Neuronal stem cell (in vitro differentiated cells): Measurements from ENCODE around the gene GOLGA6L6. TPM values are rescaled to one million over a fixed set of nuclear protein-coding genes. Genes with fewer than 3 reads are reported as not detected.
"Not testable (repeated sequence)": the region's sequence is repeated elsewhere in the genome, so short reads cannot be mapped to it uniquely, and the experiment has no call there.

Experiments used
- DNase-seq: peaks from one replicate; pipeline ENCODE4 v3.0.0-alpha.2; 2013; ENCODE audit warnings: low spot score
- H2AFZ ChIP-seq: one replicate; pipeline ENCODE4 v1.6.1; 2013; ENCODE audit warnings: mild to moderate bottlenecking, low read length, inconsistent platforms
- H2AK5ac ChIP-seq: 2 replicates; pipeline ENCODE4 v1.6.1; 2013; ENCODE audit warnings: low read depth, mild to moderate bottlenecking, inconsistent platforms, low read length, moderate library complexity, mixed read lengths
- H2BK120ac ChIP-seq: 2 replicates; pipeline ENCODE4 v1.6.1; 2013; ENCODE audit warnings: low read depth, mild to moderate bottlenecking, inconsistent platforms, low read length, moderate library complexity, mixed read lengths
- H2BK12ac ChIP-seq: one replicate; pipeline ENCODE4 v1.6.1; 2013; ENCODE audit warnings: low read length, inconsistent platforms
- H2BK15ac ChIP-seq: 2 replicates; pipeline ENCODE4 v1.6.1; 2013; ENCODE audit warnings: mild to moderate bottlenecking, low read length, inconsistent platforms, mixed read lengths
- H2BK5ac ChIP-seq: one replicate; pipeline ENCODE4 v1.6.1; 2013; ENCODE audit warnings: inconsistent platforms, mild to moderate bottlenecking, low read length, moderate library complexity
- H3K14ac ChIP-seq: one replicate; pipeline ENCODE4 v1.6.1; 2013; ENCODE audit warnings: low read length, inconsistent platforms
- H3K18ac ChIP-seq: 2 replicates; pipeline ENCODE4 v1.6.1; 2013; ENCODE audit warnings: low read length, inconsistent platforms
- H3K23ac ChIP-seq: 2 replicates; pipeline ENCODE4 v1.6.1; 2013; ENCODE audit warnings: low read depth, mild to moderate bottlenecking, mixed read lengths, low read length, inconsistent platforms; ENCODE audit not compliant: poor library complexity
- H3K27ac ChIP-seq: replicated peaks from 3 replicates; pipeline ENCODE4 v1.5.1; 2013; ENCODE audit warnings: low read length, inconsistent platforms
- H3K27me3 ChIP-seq, 3 experiments: 2 replicates each; pipeline ENCODE4 v1.6.1; 2013; ENCODE audit warnings: low read length in 3 of 3, mild to moderate bottlenecking in 2 of 3, inconsistent platforms in 1 of 3, low read depth in 1 of 3, mixed read lengths in 1 of 3, moderate library complexity in 1 of 3; ENCODE audit not compliant: control insufficient read depth in 3 of 3, insufficient read depth in 3 of 3
- H3K36me3 ChIP-seq, 2 donors: replicated peaks in 1 of 2; 2 replicates each; pipeline ENCODE4 v1.6.1; 2013; ENCODE audit warnings: low read length in 2 of 2; ENCODE audit not compliant: control insufficient read depth in 2 of 2, insufficient read depth in 2 of 2
- H3K4ac ChIP-seq: 2 replicates; pipeline ENCODE4 v1.6.1; 2013; ENCODE audit warnings: inconsistent platforms, mild to moderate bottlenecking, low read length, moderate library complexity
- H3K4me1 ChIP-seq, 2 donors: 1 replicate in 1 of 2; 2 replicates in 1 of 2; pipeline ENCODE4 v1.6.1; 2013; ENCODE audit warnings: low read length in 2 of 2, low read depth in 1 of 2; ENCODE audit not compliant: control insufficient read depth in 2 of 2, insufficient read depth in 1 of 2
- H3K4me2 ChIP-seq: one replicate; pipeline ENCODE4 v1.6.1; 2013; ENCODE audit warnings: mild to moderate bottlenecking, low read length, inconsistent platforms; ENCODE audit not compliant: insufficient read depth, poor library complexity, severe bottlenecking
- H3K4me3 ChIP-seq, 2 donors: 2 replicates each; pipeline ENCODE4 v1.5.1; 2013; ENCODE audit warnings: low read length in 2 of 2, mild to moderate bottlenecking in 2 of 2, inconsistent platforms in 1 of 2, moderate library complexity in 1 of 2
- H3K79me1 ChIP-seq: one replicate; pipeline ENCODE4 v1.6.1; 2013; ENCODE audit warnings: low read depth, mild to moderate bottlenecking, inconsistent platforms, low read length, moderate library complexity
- H3K9ac ChIP-seq: one replicate; pipeline ENCODE4 v1.6.1; 2013; ENCODE audit warnings: mild to moderate bottlenecking, low read depth, low read length, inconsistent platforms; ENCODE audit not compliant: poor library complexity
- H3K9me3 ChIP-seq, 2 donors: replicated peaks in 1 of 2; 2 replicates each; pipeline versions ENCODE3 to v1.6.1; 2013; ENCODE audit warnings: low read length in 2 of 2, mild to moderate bottlenecking in 2 of 2, inconsistent platforms in 1 of 2, low read depth in 1 of 2, mixed read lengths in 1 of 2, moderate library complexity in 1 of 2; ENCODE audit not compliant: control insufficient read depth in 2 of 2, insufficient read depth in 1 of 2
- H4K8ac ChIP-seq: one replicate; pipeline ENCODE4 v1.6.1; 2013; ENCODE audit warnings: low read depth, mild to moderate bottlenecking, inconsistent platforms, low read length, moderate library complexity
- H4K91ac ChIP-seq: one replicate; pipeline ENCODE4 v1.6.1; 2013; ENCODE audit warnings: low read length, low read depth, mild to moderate bottlenecking, inconsistent platforms; ENCODE audit not compliant: poor library complexity
- WGBS, 2 donors: extraction: QIAGEN DNeasy Blood & Tissue Kit; methylation state at CpG; one replicate each; pipeline ENCODE4 v1.1.7; 2013; ENCODE audit warnings: missing lambda C conversion rate in 2 of 2, mixed read lengths in 1 of 2; ENCODE audit not compliant: insufficient read length in 2 of 2, insufficient replicate concordance in 1 of 2; ENCODE audit errors: extremely low coverage in 2 of 2; 5-methylcytosine and 5-hydroxymethylcytosine counted together
- small RNA-seq: library from polyadenylated mRNA; stranded (forward); fragments of <200 nt; extraction: miRNeasy Mini kit (QIAGEN cat#:217004); gene quantifications from one replicate; pipeline ENCODE3, GENCODE V24; 2013; ENCODE audit not compliant: insufficient read depth

Gene GOLGA6L6

DNA sequence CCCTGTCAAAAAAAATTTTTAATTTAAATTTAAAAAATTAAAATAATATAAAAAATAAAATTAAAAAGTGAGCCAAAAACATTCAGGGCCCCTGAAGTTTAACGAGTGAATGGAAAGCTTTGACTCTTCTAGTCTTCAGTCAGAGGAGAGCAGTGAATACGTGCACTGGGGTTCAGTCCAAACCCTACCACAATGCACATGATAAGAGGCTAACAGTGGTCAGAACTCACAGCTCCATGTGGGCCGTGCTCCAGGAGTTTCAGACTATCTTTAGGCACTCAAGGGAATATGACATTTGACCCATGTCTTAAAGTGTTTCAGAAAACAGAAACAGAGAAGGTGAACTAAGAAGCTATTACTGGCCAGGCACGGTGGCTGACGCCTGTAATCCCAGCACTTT lies 48.6 kb downstream of the GOLGA6L6 start:
- not testable (repeated sequence) for H4K91ac ChIP-seq, H2BK15ac ChIP-seq, H2BK12ac ChIP-seq, H3K14ac ChIP-seq, H3K9ac ChIP-seq, H2AK5ac ChIP-seq, H3K18ac ChIP-seq, H3K4me1 ChIP-seq, H3K4me3 ChIP-seq, H3K27ac ChIP-seq, H4K8ac ChIP-seq, H2AFZ ChIP-seq, DNase-seq, H3K4me2 ChIP-seq, H3K23ac ChIP-seq, H2BK120ac ChIP-seq, H3K36me3 ChIP-seq, H2BK5ac ChIP-seq, H3K4ac ChIP-seq, H3K79me1 ChIP-seq, H3K9me3 ChIP-seq, H3K27me3 ChIP-seq
- no CpG with 5 or more reads among the region's 5 CpGs for WGBS, 2 donors

- not testable (repeated sequence) for H2BK5ac ChIP-seq, DNase-seq, H3K4me3 ChIP-seq, H3K9ac ChIP-seq, H4K8ac ChIP-seq, H2AFZ ChIP-seq, H3K18ac ChIP-seq, H3K9me3 ChIP-seq, H3K27ac ChIP-seq, H3K4me2 ChIP-seq, H2AK5ac ChIP-seq, H3K79me1 ChIP-seq, H3K4ac ChIP-seq, H3K27me3 ChIP-seq, H3K23ac ChIP-seq, H2BK120ac ChIP-seq, H3K4me1 ChIP-seq, H2BK12ac ChIP-seq, H4K91ac ChIP-seq, H2BK15ac ChIP-seq, H3K36me3 ChIP-seq, H3K14ac ChIP-seq
- WGBS, 2 donors: no CpG with 5 or more reads among the region's 4 CpGs
These were observed 49.0 kb downstream of the GOLGA6L6 start for GRCh38 chr15:20492598-20492997.

GRCh38 chr15:20489320-20489719 lies 52.3 kb downstream of the GOLGA6L6 start:
- not testable (repeated sequence) for H3K4me1 ChIP-seq, H3K4me2 ChIP-seq, DNase-seq, H3K4me3 ChIP-seq, H4K91ac ChIP-seq, H2AFZ ChIP-seq, H3K9ac ChIP-seq, H3K23ac ChIP-seq, H3K9me3 ChIP-seq, H2BK5ac ChIP-seq, H2AK5ac ChIP-seq, H4K8ac ChIP-seq, H2BK15ac ChIP-seq, H3K27ac ChIP-seq, H2BK12ac ChIP-seq, H3K18ac ChIP-seq, H3K27me3 ChIP-seq, H2BK120ac ChIP-seq, H3K14ac ChIP-seq, H3K79me1 ChIP-seq, H3K4ac ChIP-seq, H3K36me3 ChIP-seq
- no CpG with 5 or more reads among the region's 4 CpGs for WGBS, 2 donors

Small RNAs within 50 kb of the gene (small RNA-seq; reads per million reads assigned to genes)
- not detected for gene RN7SL759P
